ENCODE measurements around the gene OTUD4.
A peak's percentile ranks its signal among the peaks of the same experiment; 100 is the strongest.

The OTUD4 gene

DNA sequence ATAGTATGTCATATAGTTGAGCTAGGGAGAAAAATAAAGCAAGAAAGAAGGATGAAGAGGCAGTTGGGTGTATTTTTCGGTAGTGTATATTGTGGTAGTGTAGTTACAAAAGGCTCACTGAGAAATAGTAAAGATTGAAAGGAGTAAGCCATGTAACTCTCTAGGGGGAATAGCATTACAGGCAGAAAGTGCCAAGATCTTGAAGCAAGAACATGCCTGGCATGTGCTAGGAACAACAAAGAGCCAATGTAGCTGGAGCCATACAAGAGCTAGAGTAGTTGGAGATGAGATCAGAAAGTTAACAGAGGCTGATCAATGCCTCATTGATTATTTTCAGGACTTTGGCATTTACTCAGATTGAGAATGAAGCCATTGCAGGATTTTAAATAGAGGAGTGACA lies 79.3 kb downstream of the OTUD4 start:
- no peaks in the 10 kb centered on the region for H3K36me3 ChIP-seq (ENCODE audit: control insufficient read depth, insufficient read depth, low read length)
- H3K27me3 ChIP-seq (replicated peaks; ENCODE audit: control insufficient read depth, insufficient read depth, low read length): no peaks in the 10 kb centered on the region
- no peak overlapping the region for H3K4me3 ChIP-seq (replicated peaks; ENCODE audit: low read depth, low read length)
- no peak for TF ChIP-seq CTCF (IDR thresholded peaks at IDR 0.05; ENCODE audit: insufficient read depth, low read length, poor library complexity, severe bottlenecking)
- DNase-seq (ENCODE audit: extremely low read depth, insufficient read length): no peak

DNA sequence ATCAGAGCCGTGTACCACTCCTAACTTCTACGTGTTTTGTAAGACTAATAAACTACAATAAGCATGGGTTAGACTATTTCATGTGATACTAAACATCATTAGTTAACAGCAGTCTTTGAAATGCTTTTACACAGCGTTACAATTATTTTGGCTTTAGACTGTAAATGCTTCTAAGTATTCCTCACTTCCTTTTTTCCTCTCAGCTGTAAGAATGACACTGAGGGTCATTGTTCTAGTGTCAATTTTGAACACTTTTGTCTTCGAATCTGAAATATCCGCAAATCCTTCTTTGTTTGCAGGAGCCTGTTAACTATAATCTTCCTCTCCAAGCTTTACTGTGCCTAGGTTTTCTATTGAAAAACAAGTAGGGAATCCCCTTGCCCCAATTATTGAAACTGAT lies 80.7 kb downstream of the OTUD4 start:
- DNase-seq (ENCODE audit: extremely low read depth, insufficient read length): peak; percentile 10

GRCh38 chr4:145098675-145099037 lies 81.7 kb downstream of the OTUD4 start:
- Histone ChIP-seq H3K4me3 (replicated peaks; ENCODE audit: low read depth, low read length) (peak overlapping the region; percentile 83), H3K36me3 (ENCODE audit: control insufficient read depth, insufficient read depth, low read length) (no peaks in the 10 kb centered on the region; the same call in 1 of the 2 replicates), H3K27me3 (replicated peaks; ENCODE audit: control insufficient read depth, insufficient read depth, low read length) (no peaks in the 10 kb centered on the region)
- TF ChIP-seq CTCF (IDR thresholded peaks at IDR 0.05; ENCODE audit: insufficient read depth, low read length, poor library complexity, severe bottlenecking): no peak
- DNase-seq (ENCODE audit: extremely low read depth, insufficient read length): no peak

More for the DNA sequence above, 80.7 kb downstream of the OTUD4 start:
- Histone ChIP-seq H3K27me3 (replicated peaks; ENCODE audit: control insufficient read depth, insufficient read depth, low read length) (no peaks in the 10 kb centered on the region), H3K36me3 (ENCODE audit: control insufficient read depth, insufficient read depth, low read length) (no peaks in the 10 kb centered on the region; the same call in 1 of the 2 replicates), H3K4me3 (replicated peaks; ENCODE audit: low read depth, low read length) (peak overlapping the region; percentile 83)
- no peak for TF ChIP-seq CTCF (IDR thresholded peaks at IDR 0.05; ENCODE audit: insufficient read depth, low read length, poor library complexity, severe bottlenecking)

DNA sequence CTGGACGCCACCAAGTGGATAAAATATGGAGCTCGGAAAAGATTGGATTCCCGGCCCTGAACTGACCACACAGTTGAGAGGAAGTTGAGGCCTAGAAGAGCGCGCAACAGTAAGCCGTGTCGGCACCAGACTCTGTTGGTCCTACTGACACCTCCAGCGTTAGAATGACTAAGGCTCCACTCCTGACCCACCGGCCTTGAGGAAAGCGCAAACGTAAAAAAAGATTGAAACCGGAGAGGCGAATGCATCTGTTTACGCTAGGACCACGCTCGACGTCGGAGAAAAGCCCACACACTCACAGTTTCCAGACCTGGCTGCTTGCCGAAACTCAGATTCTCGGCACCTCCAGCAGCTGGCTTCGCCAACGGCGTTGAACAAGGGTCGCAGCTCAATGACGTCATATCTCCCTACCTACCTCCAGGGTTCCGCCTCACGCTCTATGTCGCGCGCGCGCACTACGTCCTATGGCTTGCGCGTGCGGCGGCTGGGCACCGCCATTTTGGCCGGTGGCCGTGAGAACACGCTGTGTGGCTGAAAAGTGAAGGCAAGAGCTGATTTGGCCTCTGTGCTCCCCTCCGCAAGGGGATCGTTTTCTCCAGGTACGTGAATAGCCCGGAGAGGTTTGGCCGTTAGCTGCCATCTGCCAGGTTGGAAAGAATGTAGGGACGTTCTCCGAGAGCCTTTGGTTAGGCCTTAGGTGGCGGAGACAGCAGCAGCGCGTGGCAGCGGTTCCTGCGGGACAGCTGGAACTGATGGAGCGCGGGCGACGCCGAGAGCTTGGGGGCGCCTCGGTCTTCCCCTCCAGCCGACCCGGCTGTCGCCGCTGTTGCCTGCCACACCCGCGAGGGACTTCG lies 82.3 kb downstream of the OTUD4 start, which contains the start of the genes ABCE1 and ANAPC10:
ABCE1 (plus strand) TSS at position 491 of the 854 bp plus-strand sequence. CDS start 6,102 bp downstream, outside the sequence.
ANAPC10 (minus strand) TSS at position 376 of the 854 bp plus-strand sequence. CDS start 2,097 bp downstream, outside the sequence.
- Histone ChIP-seq H3K36me3 (ENCODE audit: control insufficient read depth, insufficient read depth, low read length) (no peaks in the 10 kb centered on the region; the same call in 1 of the 2 replicates), H3K4me3 (replicated peaks; ENCODE audit: low read depth, low read length) (peak within 1 kb of the TSS; percentile 83), H3K27me3 (replicated peaks; ENCODE audit: control insufficient read depth, insufficient read depth, low read length) (no peaks in the 10 kb centered on the region)
- DNase-seq (ENCODE audit: extremely low read depth, insufficient read length): peak; percentile 92
- no peak for TF ChIP-seq CTCF (IDR thresholded peaks at IDR 0.05; ENCODE audit: insufficient read depth, low read length, poor library complexity, severe bottlenecking)

DNA sequence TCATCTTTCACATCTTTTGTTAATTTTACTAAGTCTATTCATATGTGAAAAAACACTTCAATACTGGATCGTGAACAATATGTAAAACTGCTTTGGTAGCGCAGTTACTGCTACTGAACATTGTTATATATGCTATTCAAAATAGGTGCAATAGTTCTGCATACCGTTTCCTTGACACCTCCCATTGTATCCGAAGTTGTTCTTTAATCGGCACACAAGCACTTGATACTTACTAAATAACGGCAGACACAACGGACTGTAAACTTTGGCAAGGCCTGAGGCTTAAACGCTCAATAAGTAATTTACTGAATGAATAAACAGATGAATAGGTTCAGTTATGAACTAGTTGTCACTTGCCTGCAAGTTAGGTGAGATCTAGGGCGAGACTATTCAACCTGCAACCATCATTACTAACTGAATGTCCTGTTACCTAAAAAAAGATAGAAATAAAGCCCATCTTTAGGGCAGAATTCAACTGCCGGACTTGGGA lies 83.0 kb downstream of the OTUD4 start:
- peaks cover 5% of the 10 kb centered on the region for H3K36me3 ChIP-seq (ENCODE audit: control insufficient read depth, insufficient read depth, low read length)

More for the DNA sequence above, 83.0 kb downstream of the OTUD4 start:
- no peak for DNase-seq (ENCODE audit: extremely low read depth, insufficient read length)
- Histone ChIP-seq H3K4me3 (replicated peaks; ENCODE audit: low read depth, low read length) (peak overlapping the region; percentile 83), H3K27me3 (replicated peaks; ENCODE audit: control insufficient read depth, insufficient read depth, low read length) (no peaks in the 10 kb centered on the region)
- TF ChIP-seq CTCF (IDR thresholded peaks at IDR 0.05; ENCODE audit: insufficient read depth, low read length, poor library complexity, severe bottlenecking): no peak
